Left ventricle myocardium inferior (tissue), 1 donor: ENCODE data around the gene RUBCN. TPM values are rescaled to one million over a fixed set of nuclear protein-coding genes. Genes with fewer than 3 reads are reported as not detected.
A peak's percentile ranks its signal among the peaks of the same experiment; 100 is the strongest.
"Not testable (repeated sequence)": the region's sequence is repeated elsewhere in the genome, so short reads cannot be mapped to it uniquely, and the experiment has no call there.

Source experiments
- DNase-seq: peaks from one replicate; pipeline ENCODE4 v3.0.0-alpha.2; 2020
- H3K27ac ChIP-seq: fragments of 200-600 bp; replicated peaks from 2 replicates; pipeline ENCODE4 v1.8.0; 2021
- H3K27me3 ChIP-seq: fragments of 200-600 bp; 2 replicates; pipeline ENCODE4 v1.8.0; 2021; ENCODE audit warnings: low read depth
- H3K36me3 ChIP-seq: fragments of 200-600 bp; 2 replicates; pipeline ENCODE4 v1.8.0; 2021
- H3K4me1 ChIP-seq: fragments of 200-600 bp; 2 replicates; pipeline ENCODE4 v1.8.0; 2021
- H3K4me3 ChIP-seq: fragments of 200-600 bp; 2 replicates; pipeline ENCODE4 v1.8.0; 2021; ENCODE audit warnings: mild to moderate bottlenecking, moderate library complexity
- H3K9me3 ChIP-seq: fragments of 200-600 bp; replicated peaks from 2 replicates; pipeline ENCODE4 v1.8.0; 2021
- intact Hi-C: fragments of 100-400 bp; cut with micrococcal nuclease; formaldehyde crosslinking; loops from one replicate; pipeline ENCODE4 v1.11.0; 2022
- total RNA-seq: library from RNA; stranded (reverse); fragmentation: NEBNext Ultra II Directional; extraction: Animal tissue kit (Norgen Biotek cat#: 25700); gene quantifications from one replicate; pipeline ENCODE4 v1.2.1, GENCODE V29; 2021
- donor health status: DM: no; HTN: yes; CAD: no; lungs with severe emphysema.

RUBCN gene
- total RNA-seq, 1 donor from 2014 or later, result 23.3 TPM

DNA sequence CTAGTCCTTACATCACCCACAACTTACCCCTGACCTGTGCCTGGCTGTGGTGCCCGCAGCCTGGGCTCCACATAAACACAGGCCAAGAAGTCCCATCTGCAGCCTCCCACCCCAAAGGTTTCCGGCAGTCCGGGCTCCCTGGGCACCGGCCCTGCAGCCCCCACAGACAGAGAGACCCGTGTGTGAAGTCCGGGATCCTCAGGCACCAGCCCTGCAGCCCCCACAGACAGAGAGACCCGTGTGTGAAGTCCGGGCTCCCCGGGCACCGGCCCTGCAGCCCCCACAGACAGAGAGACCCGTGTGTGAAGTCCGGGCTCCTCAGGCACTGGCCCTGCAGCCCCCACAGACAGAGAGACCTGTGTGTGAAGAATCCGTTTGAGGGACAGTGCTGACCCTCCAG lies 78.0 kb downstream of the RUBCN start:
- H3K27ac ChIP-seq, H3K4me3 ChIP-seq, H3K4me1 ChIP-seq, intact Hi-C loops, DNase-seq, H3K27me3 ChIP-seq, H3K9me3 ChIP-seq, H3K36me3 ChIP-seq: not testable (repeated sequence)

GRCh38 chr3:197657541-197658292 lies 79.0 kb downstream of the RUBCN start:
- H3K4me3 ChIP-seq, DNase-seq, H3K27me3 ChIP-seq, intact Hi-C loops, H3K36me3 ChIP-seq, H3K27ac ChIP-seq, H3K4me1 ChIP-seq, H3K9me3 ChIP-seq: not testable (repeated sequence)

DNA sequence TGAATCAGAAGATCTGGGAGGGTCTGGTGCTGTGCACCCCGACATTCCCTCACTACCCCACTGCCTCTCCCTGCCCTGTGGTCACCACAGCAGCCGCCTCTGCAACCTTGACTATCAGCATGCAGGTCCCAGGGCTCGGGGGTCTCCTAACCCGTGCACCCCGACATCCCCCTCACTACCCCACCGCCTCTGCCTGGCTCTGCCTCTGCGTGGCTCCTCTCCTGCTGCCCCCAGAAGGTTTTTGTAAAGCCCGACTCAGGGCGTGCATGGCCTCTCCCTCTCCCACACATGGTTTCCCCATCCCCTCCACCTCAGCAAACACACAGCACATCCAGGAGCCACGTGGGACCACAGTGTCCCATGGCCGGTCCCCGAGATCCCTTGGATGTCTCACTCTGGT lies 79.7 kb downstream of the RUBCN start:
- H3K9me3 ChIP-seq, DNase-seq, H3K4me3 ChIP-seq, H3K4me1 ChIP-seq, intact Hi-C loops, H3K27ac ChIP-seq, H3K36me3 ChIP-seq, H3K27me3 ChIP-seq: not testable (repeated sequence)

- not testable (repeated sequence) for H3K36me3 ChIP-seq
Measured at GRCh38 chr3:197656129-197656528, 80.6 kb downstream of the RUBCN start.

GRCh38 chr3:197654998-197655330 lies 81.7 kb downstream of the RUBCN start:
- H3K9me3 ChIP-seq, H3K27me3 ChIP-seq, H3K4me3 ChIP-seq, DNase-seq, H3K4me1 ChIP-seq, intact Hi-C loops, H3K27ac ChIP-seq, H3K36me3 ChIP-seq: not testable (repeated sequence)

More at GRCh38 chr3:197656129-197656528, 80.6 kb downstream of the RUBCN start:
- intact Hi-C loops, H3K27ac ChIP-seq, H3K9me3 ChIP-seq, H3K27me3 ChIP-seq, H3K4me1 ChIP-seq, DNase-seq, H3K4me3 ChIP-seq: not testable (repeated sequence)

- H3K9me3 ChIP-seq, H3K36me3 ChIP-seq, intact Hi-C loops, H3K4me1 ChIP-seq, H3K27me3 ChIP-seq: not testable (repeated sequence)
- Histone ChIP-seq H3K27ac (peak overlapping the region; percentile 73), H3K4me3 (peak overlapping the region; percentile 62)
- DNase-seq, result peak; percentile 26
Measured at GRCh38 chr3:197654090-197654997, 82.4 kb downstream of the RUBCN start.

GRCh38 chr3:197652860-197653259 lies 83.8 kb downstream of the RUBCN start:
- DNase-seq, H3K4me1 ChIP-seq, H3K27me3 ChIP-seq, H3K9me3 ChIP-seq, intact Hi-C loops, H3K27ac ChIP-seq, H3K36me3 ChIP-seq, H3K4me3 ChIP-seq: not testable (repeated sequence)

DNA sequence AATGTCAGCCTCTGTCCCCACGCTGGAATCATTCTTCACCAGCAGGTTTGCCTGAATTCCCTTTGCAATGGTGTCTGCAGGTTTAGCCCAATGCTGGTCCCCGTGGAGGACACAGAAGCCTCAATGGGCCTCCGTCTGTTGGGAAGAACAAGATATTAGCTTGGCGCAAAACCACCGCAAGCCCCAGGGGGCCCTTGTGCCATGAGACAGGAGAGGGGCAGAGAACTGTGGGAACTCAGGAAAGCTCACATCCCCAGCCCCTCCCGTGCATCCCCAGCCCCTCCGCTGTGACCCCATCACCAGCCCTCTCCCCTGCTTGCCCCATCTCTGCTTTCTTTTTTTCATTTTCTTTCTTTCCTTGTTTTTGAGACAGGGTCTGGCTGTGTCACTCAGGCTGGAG lies 89.1 kb downstream of the RUBCN start:
- H3K27me3 ChIP-seq, H3K4me3 ChIP-seq, H3K4me1 ChIP-seq, H3K27ac ChIP-seq, DNase-seq, H3K36me3 ChIP-seq, intact Hi-C loops, H3K9me3 ChIP-seq: not testable (repeated sequence)

DNA sequence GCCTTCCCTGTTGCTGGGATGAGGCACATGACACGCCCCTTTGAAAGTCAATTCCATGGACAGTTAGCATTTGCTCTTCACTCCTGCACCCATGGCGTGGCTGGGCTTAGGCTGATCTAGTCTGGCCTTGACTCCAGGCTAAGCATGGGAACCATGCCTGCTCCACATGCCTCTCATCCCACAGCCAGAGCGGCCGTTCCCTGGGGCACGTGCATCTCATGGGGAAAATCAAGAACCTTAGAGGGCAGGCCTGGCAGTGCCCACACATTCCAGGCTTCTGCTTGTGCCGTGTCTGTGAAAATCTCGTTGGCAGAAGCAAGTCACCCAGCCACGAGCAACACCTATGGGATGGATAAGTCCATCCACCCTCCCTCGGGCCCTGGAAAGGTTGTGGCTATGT lies 89.5 kb downstream of the RUBCN start:
- H3K4me3 ChIP-seq, H3K27ac ChIP-seq, intact Hi-C loops, H3K27me3 ChIP-seq, H3K9me3 ChIP-seq, H3K4me1 ChIP-seq, DNase-seq, H3K36me3 ChIP-seq: not testable (repeated sequence)

- H3K36me3 ChIP-seq, H3K9me3 ChIP-seq, H3K27me3 ChIP-seq, DNase-seq, H3K27ac ChIP-seq, H3K4me1 ChIP-seq, intact Hi-C loops, H3K4me3 ChIP-seq: not testable (repeated sequence)
Measured at GRCh38 chr3:197646294-197646693, 90.4 kb downstream of the RUBCN start.

DNA sequence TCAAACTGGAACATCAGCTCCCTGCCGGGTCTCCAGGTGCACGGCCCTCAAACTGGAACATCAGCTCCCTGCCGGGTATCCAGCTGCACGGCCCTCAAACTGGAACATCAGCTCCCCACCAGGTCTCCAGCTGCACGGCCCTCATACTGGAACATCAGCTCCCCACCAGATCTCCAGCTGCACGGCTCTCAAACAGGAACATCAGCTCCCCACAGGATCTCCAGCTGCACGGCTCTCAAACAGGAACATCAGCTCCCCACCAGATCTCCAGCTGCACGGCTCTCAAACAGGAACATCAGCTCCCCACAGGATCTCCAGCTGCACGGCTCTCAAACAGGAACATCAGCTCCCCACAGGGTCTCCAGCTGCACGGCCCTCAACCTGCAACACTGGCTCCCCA lies 99.1 kb downstream of the RUBCN start:
- H3K36me3 ChIP-seq, intact Hi-C loops: not testable (repeated sequence)

More for the DNA sequence above, 99.1 kb downstream of the RUBCN start:
- DNase-seq, H3K4me1 ChIP-seq, H3K4me3 ChIP-seq, H3K9me3 ChIP-seq, H3K27me3 ChIP-seq, H3K27ac ChIP-seq: not testable (repeated sequence)
